Kidney epithelial cell (primary cell): ENCODE results near the gene RAD1. TPM values are rescaled to one million over a fixed set of nuclear protein-coding genes. Genes with fewer than 3 reads are reported as not detected.
"Not testable (repeated sequence)": the region's sequence is repeated elsewhere in the genome, so short reads cannot be mapped to it uniquely, and the experiment has no call there.

Source experiments
- DNase-seq: peaks from one replicate; pipeline ENCODE4 v3.0.0-alpha.2; 2010; ENCODE audit warnings: low read depth
- H3K27me3 ChIP-seq: 2 replicates; pipeline ENCODE4 v1.6.0; 2011; ENCODE audit warnings: low read length; ENCODE audit not compliant: control insufficient read depth, insufficient read depth
- H3K36me3 ChIP-seq: 2 replicates; pipeline ENCODE4 v1.5.1; 2011; ENCODE audit warnings: low read length; ENCODE audit not compliant: control insufficient read depth, insufficient read depth
- H3K4me3 ChIP-seq: 2 replicates; pipeline ENCODE4 v1.5.1; 2011; ENCODE audit warnings: low read depth, mild to moderate bottlenecking, control low read depth, low read length
- total RNA-seq: library from RNA; depleted of rRNA; stranded (reverse); fragments of >200 nt; gene quantifications from 2 replicates; pipeline ENCODE4 v1.2.3, GENCODE V29; 2015
- TF ChIP-seq, protein P1 (sequence below): IDR thresholded peaks from 2 replicates; pipeline ENCODE4 v1.5.1; 2011; ENCODE audit warnings: mild to moderate bottlenecking, moderate library complexity, low read length, control low read depth, inconsistent platforms; ENCODE audit not compliant: insufficient read depth, poor library complexity, severe bottlenecking

RAD1 gene
- total RNA-seq, 1 donor from 2014 or later = 17.9 TPM

GRCh38 chr5:34929134-34929719, 13.9 kb upstream of the RAD1 start, which contains the start of gene DNAJC21:
TSS of gene DNAJC21 (plus strand) at chr5:34929559. CDS start at chr5:34929820, 261 bp downstream.
- Histone ChIP-seq H3K27me3 (no peaks in the 10 kb centered on the region), H3K4me3 (peak within 1 kb of the TSS; percentile 96), H3K36me3 (no peaks in the 10 kb centered on the region)
- peak; percentile 73 for DNase-seq
- TF ChIP-seq, protein P1, sequence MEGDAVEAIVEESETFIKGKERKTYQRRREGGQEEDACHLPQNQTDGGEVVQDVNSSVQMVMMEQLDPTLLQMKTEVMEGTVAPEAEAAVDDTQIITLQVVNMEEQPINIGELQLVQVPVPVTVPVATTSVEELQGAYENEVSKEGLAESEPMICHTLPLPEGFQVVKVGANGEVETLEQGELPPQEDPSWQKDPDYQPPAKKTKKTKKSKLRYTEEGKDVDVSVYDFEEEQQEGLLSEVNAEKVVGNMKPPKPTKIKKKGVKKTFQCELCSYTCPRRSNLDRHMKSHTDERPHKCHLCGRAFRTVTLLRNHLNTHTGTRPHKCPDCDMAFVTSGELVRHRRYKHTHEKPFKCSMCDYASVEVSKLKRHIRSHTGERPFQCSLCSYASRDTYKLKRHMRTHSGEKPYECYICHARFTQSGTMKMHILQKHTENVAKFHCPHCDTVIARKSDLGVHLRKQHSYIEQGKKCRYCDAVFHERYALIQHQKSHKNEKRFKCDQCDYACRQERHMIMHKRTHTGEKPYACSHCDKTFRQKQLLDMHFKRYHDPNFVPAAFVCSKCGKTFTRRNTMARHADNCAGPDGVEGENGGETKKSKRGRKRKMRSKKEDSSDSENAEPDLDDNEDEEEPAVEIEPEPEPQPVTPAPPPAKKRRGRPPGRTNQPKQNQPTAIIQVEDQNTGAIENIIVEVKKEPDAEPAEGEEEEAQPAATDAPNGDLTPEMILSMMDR = no peak

- TF ChIP-seq, protein P1 = no peak
- no peaks in the 10 kb centered on the region for H3K27me3 ChIP-seq
- no peak for DNase-seq
- H3K4me3 ChIP-seq = no peak overlapping the region
- H3K36me3 ChIP-seq = no peaks in the 10 kb centered on the region
Measured at GRCh38 chr5:34928267-34928666, 13.0 kb upstream of the RAD1 start.

DNA sequence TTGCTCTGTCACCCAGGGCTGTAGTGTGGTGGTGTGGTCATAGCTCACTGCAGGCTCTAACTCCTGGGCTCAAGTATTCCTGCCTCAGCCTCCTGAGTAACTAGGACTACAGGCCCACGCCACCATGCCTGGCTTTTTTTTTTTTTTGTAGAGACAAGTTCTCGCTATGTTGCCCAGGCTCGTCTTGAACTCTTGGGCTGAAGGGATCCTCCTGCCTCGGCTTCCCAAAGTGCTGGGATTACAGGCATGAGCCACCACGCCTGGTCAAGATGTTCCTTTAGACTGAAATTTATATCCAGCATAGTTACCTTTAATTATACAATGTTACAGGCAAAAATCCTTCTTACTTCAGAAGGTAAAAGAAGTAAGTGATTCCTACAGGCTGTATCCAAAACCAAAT, 12.5 kb upstream of the RAD1 start:
- TF ChIP-seq, protein P1 = no peak
- DNase-seq = no peak
- Histone ChIP-seq H3K27me3 (no peaks in the 10 kb centered on the region), H3K4me3 (no peak overlapping the region), H3K36me3 (no peaks in the 10 kb centered on the region)

DNA sequence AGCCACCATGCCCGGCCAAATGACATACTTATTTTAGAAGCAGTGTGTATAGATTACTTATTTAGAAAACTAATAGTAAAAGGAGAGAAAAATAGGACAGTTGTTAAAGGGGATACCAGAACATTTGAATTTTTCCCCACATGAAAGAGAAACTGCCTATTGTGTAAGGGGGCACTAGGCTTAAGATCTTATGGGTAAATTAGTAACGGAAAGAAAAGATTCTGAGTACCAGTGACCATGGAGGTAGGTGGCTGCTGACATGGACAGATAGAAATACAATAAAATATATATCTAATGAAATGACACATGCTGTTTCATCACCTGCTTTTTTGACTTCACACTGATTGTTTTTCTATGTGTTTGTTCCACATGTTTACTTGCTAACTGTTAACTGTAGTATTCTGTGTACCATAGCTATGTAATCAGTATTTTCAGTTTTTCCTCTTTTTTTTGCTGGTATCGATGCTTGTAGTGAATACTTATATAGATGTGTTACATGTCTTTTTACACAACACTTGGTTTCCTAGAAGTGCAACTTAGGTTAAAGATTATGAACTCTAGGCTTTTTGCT, 11.1 kb upstream of the RAD1 start:
- Histone ChIP-seq H3K27me3 (no peaks in the 10 kb centered on the region), H3K4me3 (no peak overlapping the region), H3K36me3 (no peaks in the 10 kb centered on the region)
- DNase-seq = no peak
- TF ChIP-seq, protein P1 = no peak

GRCh38 chr5:34924462-34924765, 9.1 kb upstream of the RAD1 start:
- H3K27me3 ChIP-seq = no peaks in the 10 kb centered on the region
- no peak overlapping the region for H3K4me3 ChIP-seq
- no peaks in the 10 kb centered on the region for H3K36me3 ChIP-seq
- DNase-seq = no peak
- TF ChIP-seq, protein P1 = no peak

GRCh38 chr5:34923694-34924461, 8.6 kb upstream of the RAD1 start:
- no peaks in the 10 kb centered on the region for H3K27me3 ChIP-seq
- TF ChIP-seq, protein P1 = no peak
- peak; percentile 71 for DNase-seq
- no peaks in the 10 kb centered on the region for H3K36me3 ChIP-seq
- no peak overlapping the region for H3K4me3 ChIP-seq

DNA sequence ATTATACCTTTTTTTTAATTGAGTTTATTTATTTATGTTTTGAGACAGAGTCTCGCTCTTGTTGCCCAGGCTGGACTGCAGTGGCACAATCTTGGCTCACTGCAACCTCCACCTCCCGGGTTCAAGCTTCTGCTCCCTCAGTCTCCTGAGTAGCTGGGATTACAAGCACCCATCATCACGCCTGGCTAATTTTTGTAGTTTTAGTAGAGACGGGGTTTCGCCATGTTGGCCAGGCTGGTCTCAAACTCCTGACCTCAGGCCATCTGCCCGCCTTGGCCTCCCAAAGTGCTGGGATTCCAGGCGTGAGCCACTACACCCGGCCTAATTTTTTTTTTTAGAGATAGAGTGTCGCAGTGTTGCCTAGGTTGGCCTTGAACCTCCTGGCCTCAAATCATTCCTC, 8.0 kb upstream of the RAD1 start:
- not testable (repeated sequence) for H3K36me3 ChIP-seq, H3K27me3 ChIP-seq, DNase-seq, H3K4me3 ChIP-seq
